Measurements from ENCODE around the gene CD274. TPM values are rescaled to one million over a fixed set of nuclear protein-coding genes. Genes with fewer than 3 reads are reported as not detected.

The CD274 gene
- total RNA-seq, 3 donors from 2014 or later: 1.6 to 3.1 (median 2.9) TPM

- Histone ChIP-seq H3K4me3 (no peak overlapping the region), H3K4me1 (no peaks in the 10 kb centered on the region), H3K27ac (no peak overlapping the region), H3K36me3 (no peaks in the 10 kb centered on the region), H3K9me3 (no peaks in the 10 kb centered on the region), H3K27me3 (no peaks in the 10 kb centered on the region)
- TF ChIP-seq POLR2A (IDR thresholded peaks at IDR 0.05) (no peak), CTCF (IDR thresholded peaks at IDR 0.05) (no peak), POLR2AphosphoS5 (IDR thresholded peaks at IDR 0.05) (no peak)
- intact Hi-C loops (cut with DNase I; ENCODE audit: low total_unique reads): no loop called here
- no peak for DNase-seq (ENCODE audit: low spot score in 2 of 2)
Observed at GRCh38 chr9:5446451-5447236, 3.7 kb upstream of the CD274 start.

GRCh38 chr9:5447337-5447736 is 3.0 kb upstream of the CD274 start:
- no peaks in the 10 kb centered on the region for H3K27me3 ChIP-seq
- H3K4me3 ChIP-seq: no peak overlapping the region
- intact Hi-C loops (cut with DNase I; ENCODE audit: low total_unique reads): no loop called here
- no peaks in the 10 kb centered on the region for H3K9me3 ChIP-seq
- H3K4me1 ChIP-seq: no peaks in the 10 kb centered on the region
- DNase-seq (ENCODE audit: low spot score in 2 of 2): no peak
- no peak overlapping the region for H3K27ac ChIP-seq
- no peaks in the 10 kb centered on the region for H3K36me3 ChIP-seq
- no peak for TF ChIP-seq POLR2A (IDR thresholded peaks at IDR 0.05)
- TF ChIP-seq CTCF (IDR thresholded peaks at IDR 0.05): no peak
- TF ChIP-seq POLR2AphosphoS5 (IDR thresholded peaks at IDR 0.05): no peak

GRCh38 chr9:5448016-5448415 is 2.3 kb upstream of the CD274 start:
- H3K4me3 ChIP-seq: no peak overlapping the region
- H3K36me3 ChIP-seq: no peaks in the 10 kb centered on the region
- H3K9me3 ChIP-seq: no peaks in the 10 kb centered on the region
- TF ChIP-seq POLR2AphosphoS5 (IDR thresholded peaks at IDR 0.05) (no peak), CTCF (IDR thresholded peaks at IDR 0.05) (no peak), POLR2A (IDR thresholded peaks at IDR 0.05) (no peak)
- H3K27me3 ChIP-seq: no peaks in the 10 kb centered on the region
- intact Hi-C loops (cut with DNase I; ENCODE audit: low total_unique reads): no loop called here
- no peak for DNase-seq (ENCODE audit: low spot score in 2 of 2)
- H3K4me1 ChIP-seq: no peaks in the 10 kb centered on the region
- H3K27ac ChIP-seq: no peak overlapping the region

- intact Hi-C loops (cut with DNase I; ENCODE audit: low total_unique reads): no loop called here
- Histone ChIP-seq H3K27ac (peak overlapping the region; percentile 1 to 93), H3K4me1 (no peaks in the 10 kb centered on the region), H3K4me3 (peak overlapping the region in 1 of 3 donors; percentile 57), H3K27me3 (no peaks in the 10 kb centered on the region), H3K9me3 (no peaks in the 10 kb centered on the region), H3K36me3 (no peaks in the 10 kb centered on the region)
- no peak for DNase-seq (ENCODE audit: low spot score in 2 of 2)
- TF ChIP-seq POLR2A (IDR thresholded peaks at IDR 0.05): no peak
- no peak for TF ChIP-seq CTCF (IDR thresholded peaks at IDR 0.05)
- no peak for TF ChIP-seq POLR2AphosphoS5 (IDR thresholded peaks at IDR 0.05)
Observed at GRCh38 chr9:5448461-5449435, 1.6 kb upstream of the CD274 start.
